ENCODE measurements around the gene HACD1.

The HACD1 gene

DNA sequence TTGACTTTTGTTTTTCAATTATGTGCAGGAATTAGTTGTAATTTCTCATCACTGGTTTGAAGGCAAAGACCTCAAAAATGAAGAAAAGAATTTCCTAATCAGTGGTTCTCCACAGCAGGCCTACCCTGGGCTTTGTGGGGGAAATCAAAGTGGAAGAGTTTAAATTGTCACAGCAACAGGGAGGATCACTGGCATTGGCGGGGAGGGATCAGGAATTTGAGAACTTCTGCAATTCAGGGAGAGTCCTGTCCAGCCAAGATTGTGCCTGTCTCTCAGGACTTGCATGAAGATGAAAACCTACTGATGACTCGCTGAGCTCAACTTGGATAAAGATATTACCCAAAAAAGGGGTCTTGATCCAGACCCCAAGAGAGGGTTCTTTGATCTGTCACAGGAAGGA, 70.1 kb downstream of the HACD1 start:
- in situ Hi-C loops (cut with MboI; ENCODE audit: low pct_unique_long_range_greater_than_20kb, low sequenced_read_pairs, unreplicated experiment), result no loop called here
- TF ChIP-seq, protein P1, sequence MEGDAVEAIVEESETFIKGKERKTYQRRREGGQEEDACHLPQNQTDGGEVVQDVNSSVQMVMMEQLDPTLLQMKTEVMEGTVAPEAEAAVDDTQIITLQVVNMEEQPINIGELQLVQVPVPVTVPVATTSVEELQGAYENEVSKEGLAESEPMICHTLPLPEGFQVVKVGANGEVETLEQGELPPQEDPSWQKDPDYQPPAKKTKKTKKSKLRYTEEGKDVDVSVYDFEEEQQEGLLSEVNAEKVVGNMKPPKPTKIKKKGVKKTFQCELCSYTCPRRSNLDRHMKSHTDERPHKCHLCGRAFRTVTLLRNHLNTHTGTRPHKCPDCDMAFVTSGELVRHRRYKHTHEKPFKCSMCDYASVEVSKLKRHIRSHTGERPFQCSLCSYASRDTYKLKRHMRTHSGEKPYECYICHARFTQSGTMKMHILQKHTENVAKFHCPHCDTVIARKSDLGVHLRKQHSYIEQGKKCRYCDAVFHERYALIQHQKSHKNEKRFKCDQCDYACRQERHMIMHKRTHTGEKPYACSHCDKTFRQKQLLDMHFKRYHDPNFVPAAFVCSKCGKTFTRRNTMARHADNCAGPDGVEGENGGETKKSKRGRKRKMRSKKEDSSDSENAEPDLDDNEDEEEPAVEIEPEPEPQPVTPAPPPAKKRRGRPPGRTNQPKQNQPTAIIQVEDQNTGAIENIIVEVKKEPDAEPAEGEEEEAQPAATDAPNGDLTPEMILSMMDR (IDR thresholded peaks at IDR 0.05; ENCODE audit: extremely low read depth, insufficient read depth, missing control alignments), result no peak
- no peak for DNase-seq (ENCODE audit: low spot score)

DNA sequence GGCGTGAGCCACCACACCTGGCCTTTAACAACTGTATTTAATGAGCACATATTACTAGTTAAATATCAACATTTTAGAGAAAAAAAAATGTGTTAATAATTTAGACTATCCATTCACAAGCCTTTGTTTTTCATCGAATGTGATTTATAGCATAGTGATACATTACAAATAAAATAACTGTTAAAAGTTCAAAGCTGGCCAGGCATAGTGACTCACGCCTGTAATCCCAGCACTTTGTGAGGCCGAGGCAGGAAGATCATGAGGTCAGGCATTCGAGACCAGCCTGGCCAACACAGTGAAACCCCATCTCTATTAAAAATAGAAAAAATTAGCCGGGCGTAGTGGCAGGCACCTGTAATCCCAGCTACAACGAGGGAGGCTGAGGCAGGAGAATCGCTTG, 72.7 kb downstream of the HACD1 start:
- TF ChIP-seq, protein P1 (IDR thresholded peaks at IDR 0.05; ENCODE audit: extremely low read depth, insufficient read depth, missing control alignments), result no peak
- in situ Hi-C loops (cut with MboI; ENCODE audit: low pct_unique_long_range_greater_than_20kb, low sequenced_read_pairs, unreplicated experiment), result no loop called here
- no peak for DNase-seq (ENCODE audit: low spot score)

Measured in GM13977 (cell line).